ENCODE results near the gene LAMP5.

LAMP5 gene

GRCh38 chr20:9575836-9576235 is 61.4 kb downstream of the LAMP5 start:
- no peak for TF ChIP-seq CTCF (IDR thresholded peaks at IDR 0.05; ENCODE audit: low read depth, low read length)
- Histone ChIP-seq H3K4me1 (peaks cover 20% of the 10 kb centered on the region), H3K36me3 (no peaks in the 10 kb centered on the region), H3K9me3 (no peaks in the 10 kb centered on the region), H3K27me3 (no peaks in the 10 kb centered on the region), H3K4me3 (ENCODE audit: low read depth, low read length) (no peak overlapping the region)
- no peak for DNase-seq

- Histone ChIP-seq H3K27me3 (no peaks in the 10 kb centered on the region), H3K9me3 (no peaks in the 10 kb centered on the region), H3K36me3 (no peaks in the 10 kb centered on the region), H3K4me1 (peaks cover 14% of the 10 kb centered on the region), H3K4me3 (ENCODE audit: low read depth, low read length) (no peak overlapping the region)
- no peak for DNase-seq
- TF ChIP-seq CTCF (IDR thresholded peaks at IDR 0.05; ENCODE audit: low read depth, low read length): no peak
Observed at GRCh38 chr20:9576695-9577094, 62.3 kb downstream of the LAMP5 start.

- Histone ChIP-seq H3K27me3 (no peaks in the 10 kb centered on the region), H3K9me3 (no peaks in the 10 kb centered on the region), H3K36me3 (no peaks in the 10 kb centered on the region), H3K4me1 (peaks cover 10% of the 10 kb centered on the region), H3K4me3 (ENCODE audit: low read depth, low read length) (no peak overlapping the region)
- DNase-seq: no peak
- no peak for TF ChIP-seq CTCF (IDR thresholded peaks at IDR 0.05; ENCODE audit: low read depth, low read length)
Observed at GRCh38 chr20:9577397-9577796, 63.0 kb downstream of the LAMP5 start.

GRCh38 chr20:9578594-9578993 is 64.2 kb downstream of the LAMP5 start:
- H3K9me3 ChIP-seq: no peaks in the 10 kb centered on the region

More at GRCh38 chr20:9578594-9578993, 64.2 kb downstream of the LAMP5 start:
- H3K36me3 ChIP-seq: no peaks in the 10 kb centered on the region
- no peak overlapping the region for H3K4me3 ChIP-seq (ENCODE audit: low read depth, low read length)
- peaks cover under 1% of the 10 kb centered on the region for H3K4me1 ChIP-seq
- TF ChIP-seq CTCF (IDR thresholded peaks at IDR 0.05; ENCODE audit: low read depth, low read length): no peak
- DNase-seq: no peak
- H3K27me3 ChIP-seq: no peaks in the 10 kb centered on the region
